Keratinocyte (primary cell): ENCODE data around the gene CHRNA1. TPM values are rescaled to one million over a fixed set of nuclear protein-coding genes. Genes with fewer than 3 reads are reported as not detected.

Experiments
- DNase-seq: peaks from one replicate; pipeline ENCODE4 v3.0.0-alpha.2; 2011; ENCODE audit warnings: low read depth, missing footprints, low spot score
- FAIRE-seq: peaks from 2 replicates; lab custom pipeline; 2011; peaks lifted over from hg19 to GRCh38; lab: Jason Lieb, UNC
- H2AFZ ChIP-seq: 2 replicates; pipeline ENCODE4 v1.6.0; 2012; ENCODE audit warnings: low read length, control low read depth, inconsistent platforms; ENCODE audit not compliant: control insufficient read depth
- H3K27ac ChIP-seq: 2 replicates; pipeline ENCODE4 v1.5.1; 2011; ENCODE audit warnings: low read length; ENCODE audit not compliant: control insufficient read depth, insufficient read depth
- H3K27me3 ChIP-seq: 3 replicates; pipeline ENCODE4 v1.6.0; 2011; ENCODE audit warnings: low read length; ENCODE audit not compliant: control insufficient read depth, insufficient read depth; ENCODE audit errors: extremely low read depth
- H3K36me3 ChIP-seq, 2 experiments: 2 replicates in 1 of 2; 3 replicates in 1 of 2; pipeline ENCODE4 v1.5.1; 2011; ENCODE audit warnings: low read length in 2 of 2, mild to moderate bottlenecking in 1 of 2; ENCODE audit not compliant: control insufficient read depth in 2 of 2, insufficient read depth in 2 of 2; ENCODE audit errors: extremely low read depth in 1 of 2
- H3K4me1 ChIP-seq: 3 replicates; pipeline ENCODE4 v1.5.1; 2011; ENCODE audit warnings: low read length; ENCODE audit not compliant: control insufficient read depth, insufficient read depth; ENCODE audit errors: extremely low read depth
- H3K4me2 ChIP-seq: 3 replicates; pipeline ENCODE4 v1.6.0; 2011; ENCODE audit warnings: low read depth, low read length; ENCODE audit not compliant: control insufficient read depth, insufficient read depth; ENCODE audit errors: extremely low read depth
- H3K4me3 ChIP-seq, 3 experiments: fragments of 200-600 bp in 1 of 3; sonication (generic) in 1 of 3; 2 replicates in 2 of 3; 3 replicates in 1 of 3; pipeline ENCODE4 v1.5.1; 2011 to 2016; ENCODE audit warnings: low read length in 3 of 3, mild to moderate bottlenecking in 3 of 3, control low read depth in 2 of 3, inconsistent platforms in 1 of 3, low read depth in 1 of 3, mixed read lengths in 1 of 3, mixed run types in 1 of 3, moderate library complexity in 1 of 3; ENCODE audit not compliant: control insufficient read depth in 2 of 3, insufficient read depth in 2 of 3; ENCODE audit errors: extremely low read depth in 1 of 3
- H3K79me2 ChIP-seq: 2 replicates; pipeline ENCODE4 v1.6.0; 2012; ENCODE audit warnings: low read length; ENCODE audit not compliant: control insufficient read depth, insufficient read depth
- H3K9ac ChIP-seq: 3 replicates; pipeline ENCODE4 v1.6.0; 2011; ENCODE audit warnings: low read length; ENCODE audit not compliant: control insufficient read depth, insufficient read depth; ENCODE audit errors: extremely low read depth
- H3K9me1 ChIP-seq: 3 replicates; pipeline ENCODE4 v1.6.0; 2011; ENCODE audit warnings: low read length; ENCODE audit not compliant: control insufficient read depth, insufficient read depth; ENCODE audit errors: extremely low read depth
- H3K9me3 ChIP-seq: 2 replicates; pipeline ENCODE4 v1.5.1; 2012; ENCODE audit warnings: low read depth, low read length; ENCODE audit not compliant: control insufficient read depth
- H4K20me1 ChIP-seq: 3 replicates; pipeline ENCODE4 v1.6.0; 2011; ENCODE audit warnings: low read length; ENCODE audit not compliant: control insufficient read depth, insufficient read depth; ENCODE audit errors: extremely low read depth
- EZH2 ChIP-seq: IDR thresholded peaks from one replicate; pipeline ENCODE4 v1.6.1; 2012; ENCODE audit warnings: inconsistent platforms, mild to moderate bottlenecking, low read length, moderate library complexity
- dilution Hi-C: fragments of 300-500 bp; cut with MboI; formaldehyde crosslinking; loops from one replicate; pipeline ENCODE4 v1.7.0; 2020; ENCODE audit warnings: low sequenced_read_pairs; ENCODE audit not compliant: extremely low pct_ligation_motif_present
- polyA plus RNA-seq, 5 experiments: library from polyadenylated mRNA; depleted of rRNA in 3 of 5; stranded (reverse) in 3 of 5; stranded (forward) in 1 of 5; unstranded in 1 of 5; fragments of >200 nt; gene quantifications; 1 replicate in 1 of 5; 2 replicates in 3 of 5; 3 replicates in 1 of 5; pipeline versions ENCODE4 v1.2.1 to v1.2.3, GENCODE V29; 2011 to 2012; ENCODE audit warnings: missing spikeins in 2 of 5, low read depth in 1 of 5, low replicate concordance in 1 of 5
- TF ChIP-seq, protein P1 (sequence below), 3 experiments: IDR thresholded peaks in 1 of 3; conservative IDR thresholded peaks in 1 of 3; optimal IDR thresholded peaks in 1 of 3; 2 replicates in 2 of 3; 3 replicates in 1 of 3; pipeline versions ENCODE3 to v1.5.1; 2011; ENCODE audit warnings: low read length in 3 of 3, mild to moderate bottlenecking in 3 of 3, moderate library complexity in 2 of 3, control low read depth in 1 of 3, inconsistent platforms in 1 of 3; ENCODE audit not compliant: insufficient read depth in 2 of 3; ENCODE audit errors: extremely low read depth in 1 of 3

The CHRNA1 gene
- polyA plus RNA-seq, 1 donor (not counting 4 experiments of a cell fraction or from before 2014, with no cell fraction given) = not detected

DNA sequence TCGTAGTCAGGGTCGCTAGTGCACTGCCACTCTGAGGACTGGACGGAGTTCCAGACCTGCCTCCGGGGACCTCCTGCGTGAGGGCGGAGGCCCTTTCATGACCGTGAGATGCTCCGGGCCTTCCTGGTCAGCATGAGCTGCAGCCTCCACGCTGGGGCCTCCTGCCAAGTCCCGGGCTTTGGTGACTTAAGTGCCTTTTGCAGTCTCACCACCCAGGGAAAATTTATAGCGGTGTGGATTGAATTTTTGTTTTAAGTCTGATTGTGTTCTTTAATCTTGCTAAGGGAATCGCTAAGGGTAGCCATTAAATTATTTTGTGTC lies 33.6 kb downstream of the CHRNA1 start:
- Histone ChIP-seq H2AFZ (no peak overlapping the region), H3K9ac (no peak overlapping the region), H3K36me3 (no peaks in the 10 kb centered on the region), H3K4me1 (peaks cover 5% of the 10 kb centered on the region), H4K20me1 (no peaks in the 10 kb centered on the region), H3K27ac (no peak overlapping the region), H3K4me2 (no peak overlapping the region), H3K79me2 (no peaks in the 10 kb centered on the region), H3K9me3 (no peaks in the 10 kb centered on the region), H3K4me3 (no peak overlapping the region), H3K27me3 (peaks cover 36% of the 10 kb centered on the region), H3K9me1 (no peaks in the 10 kb centered on the region)
- TF ChIP-seq EZH2 = no peak
- TF ChIP-seq, protein P1, sequence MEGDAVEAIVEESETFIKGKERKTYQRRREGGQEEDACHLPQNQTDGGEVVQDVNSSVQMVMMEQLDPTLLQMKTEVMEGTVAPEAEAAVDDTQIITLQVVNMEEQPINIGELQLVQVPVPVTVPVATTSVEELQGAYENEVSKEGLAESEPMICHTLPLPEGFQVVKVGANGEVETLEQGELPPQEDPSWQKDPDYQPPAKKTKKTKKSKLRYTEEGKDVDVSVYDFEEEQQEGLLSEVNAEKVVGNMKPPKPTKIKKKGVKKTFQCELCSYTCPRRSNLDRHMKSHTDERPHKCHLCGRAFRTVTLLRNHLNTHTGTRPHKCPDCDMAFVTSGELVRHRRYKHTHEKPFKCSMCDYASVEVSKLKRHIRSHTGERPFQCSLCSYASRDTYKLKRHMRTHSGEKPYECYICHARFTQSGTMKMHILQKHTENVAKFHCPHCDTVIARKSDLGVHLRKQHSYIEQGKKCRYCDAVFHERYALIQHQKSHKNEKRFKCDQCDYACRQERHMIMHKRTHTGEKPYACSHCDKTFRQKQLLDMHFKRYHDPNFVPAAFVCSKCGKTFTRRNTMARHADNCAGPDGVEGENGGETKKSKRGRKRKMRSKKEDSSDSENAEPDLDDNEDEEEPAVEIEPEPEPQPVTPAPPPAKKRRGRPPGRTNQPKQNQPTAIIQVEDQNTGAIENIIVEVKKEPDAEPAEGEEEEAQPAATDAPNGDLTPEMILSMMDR (optimal IDR thresholded peaks at IDR 0.05 in 1 of 3, IDR thresholded peaks at IDR 0.05 in 1 of 3, conservative IDR thresholded peaks at IDR 0.05 in 1 of 3; ENCODE audit: extremely low read depth in 1 of 3, insufficient read depth in 2 of 3, low read length in 3 of 3) = no peak
- FAIRE-seq = no peak
- no peak for DNase-seq
- dilution Hi-C loops = no loop called here

DNA sequence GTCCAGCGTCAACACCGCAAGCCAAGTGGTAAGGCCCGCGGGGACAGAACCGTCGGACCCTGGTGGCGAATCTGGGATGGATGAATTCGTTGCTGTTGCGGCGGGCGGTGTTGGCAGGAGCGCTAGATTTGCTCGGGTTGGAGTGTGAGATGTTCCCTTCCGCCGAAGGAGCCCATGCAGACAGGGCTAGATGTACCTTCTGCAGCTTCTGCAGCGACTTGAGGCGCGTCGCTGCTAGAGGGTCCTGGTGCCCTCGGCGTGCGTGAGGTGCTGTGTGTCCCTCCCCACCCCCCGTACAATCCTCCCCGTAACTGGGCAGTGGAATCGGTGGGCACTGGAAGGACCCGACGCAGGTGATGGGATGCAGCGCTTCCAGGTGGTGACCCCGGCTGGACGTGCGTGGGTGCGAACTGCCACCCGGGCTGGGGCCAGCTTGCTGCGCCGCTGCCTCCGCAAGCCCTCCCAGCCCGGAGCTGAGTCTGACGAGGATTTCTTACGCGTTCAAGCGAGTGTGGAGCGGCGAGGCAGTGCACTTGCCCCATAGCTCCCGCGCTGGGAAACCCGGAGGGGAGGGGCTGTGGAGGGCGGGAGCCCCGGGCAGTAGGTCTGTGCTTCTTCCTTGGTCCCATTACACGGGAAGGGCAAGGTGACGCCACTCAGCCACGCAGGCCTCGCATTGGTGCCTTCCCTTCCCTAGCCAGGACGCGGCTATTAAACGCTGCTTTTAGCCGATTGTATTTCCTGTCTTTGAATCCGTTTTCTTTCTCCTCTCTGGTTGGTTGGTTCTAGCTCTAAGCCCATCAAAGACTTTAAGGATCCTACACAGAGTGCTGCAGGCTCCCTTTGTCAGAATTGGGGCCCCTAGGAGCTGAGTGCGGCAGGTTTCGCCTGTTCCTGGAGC lies 34.2 kb downstream of the CHRNA1 start:
- Histone ChIP-seq H3K4me1 (peaks cover 5% of the 10 kb centered on the region), H3K9me3 (no peaks in the 10 kb centered on the region), H3K9me1 (no peaks in the 10 kb centered on the region), H3K4me3 (peak overlapping the region; percentile 2 to 35 (median 6)), H3K9ac (no peak overlapping the region), H3K79me2 (no peaks in the 10 kb centered on the region), H3K27me3 (peaks cover 36% of the 10 kb centered on the region), H2AFZ (peak overlapping the region; percentile 20), H3K4me2 (peak overlapping the region; percentile 49), H3K27ac (no peak overlapping the region), H4K20me1 (no peaks in the 10 kb centered on the region), H3K36me3 (no peaks in the 10 kb centered on the region)
- no peak for TF ChIP-seq EZH2
- TF ChIP-seq, protein P1 (optimal IDR thresholded peaks at IDR 0.05 in 1 of 3, IDR thresholded peaks at IDR 0.05 in 1 of 3, conservative IDR thresholded peaks at IDR 0.05 in 1 of 3; ENCODE audit: extremely low read depth in 1 of 3, insufficient read depth in 2 of 3, low read length in 3 of 3) = no peak
- no peak for FAIRE-seq
- dilution Hi-C loops = no loop called here
- DNase-seq = no peak
